Measurements from ENCODE around the gene C16orf87. TPM values are rescaled to one million over a fixed set of nuclear protein-coding genes. Genes with fewer than 3 reads are reported as not detected.
"Not testable (repeated sequence)": the region's sequence is repeated elsewhere in the genome, so short reads cannot be mapped to it uniquely, and the experiment has no call there.

Gene C16orf87
- total RNA-seq, 1 donor from 2014 or later, result 15.2 TPM

- ATAC-seq (no peak), DNase-seq (no peak)
- intact Hi-C loops (cut with micrococcal nuclease), result no loop called here
Observed at GRCh38 chr16:46812781-46813540, 18.0 kb downstream of the C16orf87 start.

- no peak for ATAC-seq
- intact Hi-C loops (cut with micrococcal nuclease), result no loop called here
Observed at GRCh38 chr16:46811682-46812081, 19.3 kb downstream of the C16orf87 start.

GRCh38 chr16:46808997-46809396 lies 22.0 kb downstream of the C16orf87 start:
- ATAC-seq (no peak), DNase-seq (no peak)
- intact Hi-C loops (cut with micrococcal nuclease), result no loop called here

More at GRCh38 chr16:46811682-46812081, 19.3 kb downstream of the C16orf87 start:
- no peak for DNase-seq

- DNase-seq (no peak), ATAC-seq (no peak)
- intact Hi-C loops (cut with micrococcal nuclease), result no loop called here
Observed at GRCh38 chr16:46807336-46807735, 23.6 kb downstream of the C16orf87 start.

GRCh38 chr16:46803373-46803772 lies 27.6 kb downstream of the C16orf87 start:
- intact Hi-C loops (cut with micrococcal nuclease), result loop anchor here (5.0 kb wide), 1 partner anchor 116 kb away; the partner anchor contains the start of genes ORC6 and VPS35
- DNase-seq (no peak), ATAC-seq (no peak)

GRCh38 chr16:46801428-46802049 lies 29.4 kb downstream of the C16orf87 start:
- intact Hi-C loops (cut with micrococcal nuclease), result loop anchor here (5.0 kb wide), 1 partner anchor 114 kb away; the partner anchor contains the start of genes ORC6 and VPS35
- DNase-seq (no peak), ATAC-seq (peak; percentile 48)

GRCh38 chr16:46800494-46800893 lies 30.5 kb downstream of the C16orf87 start:
- intact Hi-C loops (cut with micrococcal nuclease), result loop anchor here (5.0 kb wide), 1 partner anchor 113 kb away; the partner anchor contains the start of genes ORC6 and VPS35
- no peak for DNase-seq
- no peak for ATAC-seq

- intact Hi-C loops (cut with micrococcal nuclease), result no loop called here
- DNase-seq (no peak), ATAC-seq (no peak)
Observed at GRCh38 chr16:46797501-46797900, 33.5 kb downstream of the C16orf87 start.

- intact Hi-C loops (cut with micrococcal nuclease), result no loop called here
Observed at GRCh38 chr16:46796764-46797269, 34.2 kb downstream of the C16orf87 start.

GRCh38 chr16:46793841-46794240 lies 37.1 kb downstream of the C16orf87 start:
- intact Hi-C loops (cut with micrococcal nuclease), result no loop called here
- DNase-seq (no peak), ATAC-seq (no peak)

More at GRCh38 chr16:46796764-46797269, 34.2 kb downstream of the C16orf87 start:
- DNase-seq, result no peak
- ATAC-seq, result no peak

- DNase-seq (no peak), ATAC-seq (no peak)
- intact Hi-C loops (cut with micrococcal nuclease), result no loop called here
Observed at GRCh38 chr16:46790599-46791270, 40.2 kb downstream of the C16orf87 start.

- ATAC-seq, result peak; percentile 98
- peak; percentile 87 for DNase-seq
Observed at GRCh38 chr16:46789499-46790414, 41.2 kb downstream of the C16orf87 start.

GRCh38 chr16:46788891-46789474 lies 42.0 kb downstream of the C16orf87 start:
- no peak for ATAC-seq
- intact Hi-C loops (cut with micrococcal nuclease), result no loop called here

More at GRCh38 chr16:46789499-46790414, 41.2 kb downstream of the C16orf87 start:
- intact Hi-C loops (cut with micrococcal nuclease), result no loop called here

GRCh38 chr16:46787909-46788308 lies 43.1 kb downstream of the C16orf87 start:
- ATAC-seq (no peak), DNase-seq (no peak)
- intact Hi-C loops (cut with micrococcal nuclease), result no loop called here

More at GRCh38 chr16:46788891-46789474, 42.0 kb downstream of the C16orf87 start:
- no peak for DNase-seq

GRCh38 chr16:46785076-46785845 lies 45.7 kb downstream of the C16orf87 start:
- ATAC-seq, result no peak
- intact Hi-C loops (cut with micrococcal nuclease), result no loop called here
- no peak for DNase-seq

GRCh38 chr16:46784569-46784968 lies 46.4 kb downstream of the C16orf87 start:
- DNase-seq; ATAC-seq; intact Hi-C loops (cut with micrococcal nuclease): not testable (repeated sequence)

GRCh38 chr16:46783800-46784199 lies 47.2 kb downstream of the C16orf87 start:
- ATAC-seq (no peak), DNase-seq (no peak)
- intact Hi-C loops (cut with micrococcal nuclease), result no loop called here
